ENCODE results near the gene STAT6.

Gene STAT6, protein sequence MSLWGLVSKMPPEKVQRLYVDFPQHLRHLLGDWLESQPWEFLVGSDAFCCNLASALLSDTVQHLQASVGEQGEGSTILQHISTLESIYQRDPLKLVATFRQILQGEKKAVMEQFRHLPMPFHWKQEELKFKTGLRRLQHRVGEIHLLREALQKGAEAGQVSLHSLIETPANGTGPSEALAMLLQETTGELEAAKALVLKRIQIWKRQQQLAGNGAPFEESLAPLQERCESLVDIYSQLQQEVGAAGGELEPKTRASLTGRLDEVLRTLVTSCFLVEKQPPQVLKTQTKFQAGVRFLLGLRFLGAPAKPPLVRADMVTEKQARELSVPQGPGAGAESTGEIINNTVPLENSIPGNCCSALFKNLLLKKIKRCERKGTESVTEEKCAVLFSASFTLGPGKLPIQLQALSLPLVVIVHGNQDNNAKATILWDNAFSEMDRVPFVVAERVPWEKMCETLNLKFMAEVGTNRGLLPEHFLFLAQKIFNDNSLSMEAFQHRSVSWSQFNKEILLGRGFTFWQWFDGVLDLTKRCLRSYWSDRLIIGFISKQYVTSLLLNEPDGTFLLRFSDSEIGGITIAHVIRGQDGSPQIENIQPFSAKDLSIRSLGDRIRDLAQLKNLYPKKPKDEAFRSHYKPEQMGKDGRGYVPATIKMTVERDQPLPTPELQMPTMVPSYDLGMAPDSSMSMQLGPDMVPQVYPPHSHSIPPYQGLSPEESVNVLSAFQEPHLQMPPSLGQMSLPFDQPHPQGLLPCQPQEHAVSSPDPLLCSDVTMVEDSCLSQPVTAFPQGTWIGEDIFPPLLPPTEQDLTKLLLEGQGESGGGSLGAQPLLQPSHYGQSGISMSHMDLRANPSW

DNA sequence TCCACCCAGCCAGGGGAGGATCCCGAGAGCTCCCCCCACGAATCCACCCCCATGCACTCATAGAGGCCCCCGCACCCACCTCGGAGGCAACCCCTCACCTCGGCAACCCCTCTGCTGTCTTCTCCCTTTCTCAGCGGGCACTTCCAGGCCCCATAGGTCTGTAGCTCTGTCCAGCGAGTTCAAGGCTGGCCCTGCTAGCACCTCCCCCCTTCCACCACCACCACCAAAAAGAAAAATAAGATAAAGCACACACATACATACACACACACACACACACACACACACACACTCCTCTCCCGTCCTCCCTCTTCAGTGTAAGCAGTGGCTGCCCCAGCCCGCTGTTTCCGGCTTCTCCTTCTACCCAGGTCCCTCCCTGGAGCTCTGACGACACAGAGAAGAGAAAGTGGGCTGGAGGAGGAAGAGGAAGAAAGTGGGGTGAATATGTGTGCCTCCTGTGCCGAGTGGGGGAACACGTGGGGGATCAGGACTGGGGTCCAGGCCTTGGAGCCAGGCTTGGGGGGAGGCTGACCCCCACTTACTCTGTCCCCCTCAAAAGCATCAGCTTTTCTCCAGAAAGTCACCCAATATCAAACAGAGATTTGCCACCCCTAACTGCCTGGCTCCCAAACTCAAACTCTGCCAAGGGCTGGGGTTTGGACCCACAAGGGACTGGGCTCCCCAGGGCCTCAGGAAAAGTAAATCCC, at the start of gene STAT6:
Gene STAT6, minus strand, starts transcription at position 332 of the 704 bp plus-strand sequence. CDS start 3,084 bp downstream, outside the sequence.
- no peaks in the 10 kb centered on the region for H3K27me3 ChIP-seq
- H3K27ac ChIP-seq = peak within 1 kb of the TSS; percentile 96 to 99
- peak within 1 kb of the TSS; percentile 65 to 74 for H3K4me3 ChIP-seq
- DNase-seq = peak; percentile 93 to 94
- peaks cover 20 to 24% (median 21%) of the 10 kb centered on the region in 3 donors for H3K36me3 ChIP-seq
- H3K9me3 ChIP-seq = no peaks in the 10 kb centered on the region
- intact Hi-C loops (cut with DNase I; ENCODE audit: low total_unique reads) = loop anchor here (2.0 kb wide), 2 partner anchors 16 to 42 kb away; no protein-coding TSS in a partner anchor
- H3K4me1 ChIP-seq = peaks cover 4 to 39% (median 31%) of the 10 kb centered on the region in 4 donors
- TF ChIP-seq, protein P1, sequence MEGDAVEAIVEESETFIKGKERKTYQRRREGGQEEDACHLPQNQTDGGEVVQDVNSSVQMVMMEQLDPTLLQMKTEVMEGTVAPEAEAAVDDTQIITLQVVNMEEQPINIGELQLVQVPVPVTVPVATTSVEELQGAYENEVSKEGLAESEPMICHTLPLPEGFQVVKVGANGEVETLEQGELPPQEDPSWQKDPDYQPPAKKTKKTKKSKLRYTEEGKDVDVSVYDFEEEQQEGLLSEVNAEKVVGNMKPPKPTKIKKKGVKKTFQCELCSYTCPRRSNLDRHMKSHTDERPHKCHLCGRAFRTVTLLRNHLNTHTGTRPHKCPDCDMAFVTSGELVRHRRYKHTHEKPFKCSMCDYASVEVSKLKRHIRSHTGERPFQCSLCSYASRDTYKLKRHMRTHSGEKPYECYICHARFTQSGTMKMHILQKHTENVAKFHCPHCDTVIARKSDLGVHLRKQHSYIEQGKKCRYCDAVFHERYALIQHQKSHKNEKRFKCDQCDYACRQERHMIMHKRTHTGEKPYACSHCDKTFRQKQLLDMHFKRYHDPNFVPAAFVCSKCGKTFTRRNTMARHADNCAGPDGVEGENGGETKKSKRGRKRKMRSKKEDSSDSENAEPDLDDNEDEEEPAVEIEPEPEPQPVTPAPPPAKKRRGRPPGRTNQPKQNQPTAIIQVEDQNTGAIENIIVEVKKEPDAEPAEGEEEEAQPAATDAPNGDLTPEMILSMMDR (IDR thresholded peaks at IDR 0.05) = no peak

DNA sequence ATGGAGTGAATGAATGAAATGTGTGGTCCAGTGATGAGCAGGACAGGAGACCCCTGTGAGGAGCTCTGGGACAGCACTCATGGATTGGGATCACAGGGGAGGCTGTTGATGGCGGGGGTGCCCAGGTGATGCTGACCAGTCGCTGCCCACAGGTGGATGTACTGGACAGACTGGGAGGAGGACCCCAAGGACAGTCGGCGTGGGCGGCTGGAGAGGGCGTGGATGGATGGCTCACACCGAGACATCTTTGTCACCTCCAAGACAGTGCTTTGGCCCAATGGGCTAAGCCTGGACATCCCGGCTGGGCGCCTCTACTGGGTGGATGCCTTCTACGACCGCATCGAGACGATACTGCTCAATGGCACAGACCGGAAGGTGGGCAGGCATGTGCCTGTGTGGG, 49.6 kb upstream of the STAT6 start:
- TF ChIP-seq, protein P1 (IDR thresholded peaks at IDR 0.05) = no peak
- peak overlapping the region in 1 of 2 donors; percentile 27 for H3K27ac ChIP-seq
- no peaks in the 10 kb centered on the region for H3K27me3 ChIP-seq
- DNase-seq = no peak
- H3K4me1 ChIP-seq = peaks cover 0 to 25% (median 10%) of the 10 kb centered on the region in 4 donors
- H3K4me3 ChIP-seq = no peak overlapping the region
- intact Hi-C loops (cut with DNase I; ENCODE audit: low total_unique reads) = no loop called here
- H3K36me3 ChIP-seq = peaks cover 81 to 99% (median 95%) of the 10 kb centered on the region in 3 donors
- H3K9me3 ChIP-seq = no peaks in the 10 kb centered on the region

DNA sequence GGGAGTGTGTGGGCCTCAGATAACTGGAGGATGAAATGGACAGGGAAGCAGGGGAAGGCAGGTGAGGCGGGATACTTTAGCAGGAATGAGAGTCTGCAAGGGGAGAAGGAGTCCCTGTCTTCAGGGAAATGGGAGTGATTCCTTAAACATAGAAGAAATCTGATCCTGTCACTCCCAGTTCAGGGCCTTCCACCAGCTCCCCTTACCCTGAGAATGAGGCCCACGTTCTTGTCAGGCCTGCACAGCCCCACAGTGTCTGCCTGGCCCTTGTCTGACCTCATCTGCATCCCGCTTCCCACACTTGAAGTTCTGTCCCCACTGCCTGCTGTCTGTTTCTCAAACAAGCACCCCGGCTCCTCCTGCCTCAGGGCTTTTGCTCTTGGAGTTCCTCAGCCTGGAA, 48.9 kb upstream of the STAT6 start:
- no peak for DNase-seq
- TF ChIP-seq, protein P1 (IDR thresholded peaks at IDR 0.05) = no peak
- H3K27ac ChIP-seq = peak overlapping the region; percentile 33 to 54
- no peaks in the 10 kb centered on the region for H3K27me3 ChIP-seq
- H3K4me3 ChIP-seq = no peak overlapping the region
- no peaks in the 10 kb centered on the region for H3K9me3 ChIP-seq
- peaks cover 83 to 99% (median 95%) of the 10 kb centered on the region in 3 donors for H3K36me3 ChIP-seq
- intact Hi-C loops (cut with DNase I; ENCODE audit: low total_unique reads) = no loop called here
- H3K4me1 ChIP-seq = peaks cover 0 to 25% (median 10%) of the 10 kb centered on the region in 4 donors

DNA sequence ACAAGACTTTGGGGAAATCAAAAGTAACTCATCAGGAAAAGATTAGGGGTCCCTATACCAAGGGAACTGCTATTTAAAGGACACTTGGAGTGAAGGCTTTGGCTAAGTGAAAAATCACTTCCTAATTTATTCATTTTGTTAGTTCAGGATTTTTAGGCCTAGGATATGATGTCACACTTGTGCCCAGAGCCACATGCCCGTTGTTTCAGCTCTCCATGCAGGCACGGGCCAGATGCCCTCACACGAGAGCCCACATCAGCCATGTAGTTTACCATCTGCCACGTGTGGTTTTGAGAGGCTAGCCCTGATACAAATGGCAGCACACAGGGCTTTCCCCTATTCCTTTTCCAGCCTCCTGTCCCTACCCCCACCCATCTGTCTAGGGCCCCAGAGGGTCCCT, 48.1 kb upstream of the STAT6 start:
- Histone ChIP-seq H3K9me3 (no peaks in the 10 kb centered on the region), H3K27me3 (no peaks in the 10 kb centered on the region), H3K27ac (peak overlapping the region; percentile 33 to 54), H3K4me1 (peaks cover 0 to 28% (median 10%) of the 10 kb centered on the region in 4 donors), H3K4me3 (no peak overlapping the region), H3K36me3 (peaks cover 83 to 99% (median 97%) of the 10 kb centered on the region in 3 donors)
- intact Hi-C loops (cut with DNase I; ENCODE audit: low total_unique reads) = no loop called here
- DNase-seq = no peak
- TF ChIP-seq, protein P1 (IDR thresholded peaks at IDR 0.05) = no peak

DNA sequence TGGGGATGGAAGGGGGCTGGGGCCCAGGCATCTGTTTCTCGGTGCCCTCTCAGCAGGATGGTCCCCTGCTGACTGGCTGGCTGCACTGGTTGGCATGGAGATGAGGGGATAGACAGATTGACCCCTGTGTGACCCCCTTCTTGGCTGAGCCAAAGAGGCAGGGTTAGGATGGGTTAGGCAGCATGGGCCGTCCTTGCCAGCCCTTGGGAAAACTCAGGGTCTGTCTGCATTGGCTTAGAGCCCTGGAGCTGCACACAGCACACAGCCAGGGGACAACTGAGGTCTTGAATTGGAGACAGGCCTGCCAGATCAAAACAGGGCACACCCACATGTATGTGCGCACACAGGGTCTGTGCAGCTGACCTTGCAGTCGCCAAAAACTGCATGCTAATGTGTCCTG, 47.5 kb upstream of the STAT6 start:
- H3K36me3 ChIP-seq = peaks cover 81 to 99% (median 97%) of the 10 kb centered on the region in 3 donors
- no peak overlapping the region for H3K4me3 ChIP-seq
- H3K4me1 ChIP-seq = peaks cover 0 to 34% (median 13%) of the 10 kb centered on the region in 4 donors
- peak overlapping the region; percentile 42 to 48 for H3K27ac ChIP-seq
- TF ChIP-seq, protein P1 (IDR thresholded peaks at IDR 0.05) = no peak
- no peaks in the 10 kb centered on the region for H3K9me3 ChIP-seq
- no peak for DNase-seq
- no peaks in the 10 kb centered on the region for H3K27me3 ChIP-seq
- intact Hi-C loops (cut with DNase I; ENCODE audit: low total_unique reads) = no loop called here

All from tibial artery (tissue), 4 donors.